Osteocyte (in vitro differentiated cells): ENCODE measurements around the gene GRM5. TPM values are rescaled to one million over a fixed set of nuclear protein-coding genes. Genes with fewer than 3 reads are reported as not detected.
A peak's percentile ranks its signal among the peaks of the same experiment; 100 is the strongest.
"Not testable (repeated sequence)": the region's sequence is repeated elsewhere in the genome, so short reads cannot be mapped to it uniquely, and the experiment has no call there.

Source experiments
- DNase-seq: peaks from one replicate; pipeline ENCODE4 v3.0.0; 2021; ENCODE audit warnings: mixed read lengths; ENCODE audit not compliant: unreplicated experiment; ENCODE audit errors: extremely low spot score
- H3K27ac Mint-ChIP-seq: one replicate; pipeline ENCODE4 v1.8.0; 2021; ENCODE audit warnings: mild to moderate bottlenecking, mixed read lengths; ENCODE audit not compliant: unreplicated experiment
- H3K27me3 Mint-ChIP-seq: one replicate; pipeline ENCODE4 v1.8.0; 2021; ENCODE audit warnings: mixed read lengths; ENCODE audit not compliant: unreplicated experiment
- H3K36me3 Mint-ChIP-seq: one replicate; pipeline ENCODE4 v1.8.0; 2021; ENCODE audit warnings: mixed read lengths; ENCODE audit not compliant: unreplicated experiment
- H3K4me1 Mint-ChIP-seq: one replicate; pipeline ENCODE4 v1.8.0; 2021; ENCODE audit warnings: mixed read lengths; ENCODE audit not compliant: unreplicated experiment
- H3K4me3 Mint-ChIP-seq: one replicate; pipeline ENCODE4 v1.8.0; 2021; ENCODE audit warnings: mild to moderate bottlenecking, moderate library complexity, mixed read lengths; ENCODE audit not compliant: unreplicated experiment
- H3K9me3 Mint-ChIP-seq: one replicate; pipeline ENCODE4 v1.8.0; 2021; ENCODE audit warnings: mixed read lengths; ENCODE audit not compliant: unreplicated experiment
- CTCF ChIP-seq: fragments of 200-600 bp; sonication (generic); IDR thresholded peaks from 2 replicates; pipeline ENCODE4 v1.5.0; 2021; ENCODE audit warnings: antibody characterized with exemption, mild to moderate bottlenecking, moderate library complexity
- long read RNA-seq: library from polyadenylated mRNA; unstranded; transcript quantifications from one replicate; pipeline ENCODE4 v2.0.0, GENCODE V29; 2021
- total RNA-seq: library from RNA; stranded (reverse); gene quantifications from 2 replicates; pipeline ENCODE4 v1.2.1, GENCODE V29; 2021

GRM5 gene
- total RNA-seq: 0.21 TPM in 1 of 2 replicates, not detected in the other
- long read RNA-seq: 0 reads

- H3K27ac Mint-ChIP-seq, H3K4me3 Mint-ChIP-seq, H3K4me1 Mint-ChIP-seq, DNase-seq, H3K36me3 Mint-ChIP-seq, H3K9me3 Mint-ChIP-seq: not testable (repeated sequence)
- peaks cover 56% of the 10 kb centered on the region for H3K27me3 Mint-ChIP-seq
Measured at GRCh38 chr11:89065651-89066201, at the start of gene GRM5. GRM5 (minus strand) TSS chr11:89065982; CDS start chr11:89047872, 18,110 bp downstream.

- not testable (repeated sequence) for H3K4me1 Mint-ChIP-seq, H3K9me3 Mint-ChIP-seq, H3K36me3 Mint-ChIP-seq, H3K27ac Mint-ChIP-seq, H3K4me3 Mint-ChIP-seq, DNase-seq
- H3K27me3 Mint-ChIP-seq: peaks cover 45% of the 10 kb centered on the region
- peak; percentile 81 for TF ChIP-seq CTCF
Measured at GRCh38 chr11:89097956-89098355, 32.2 kb upstream of the GRM5 start.

- H3K9me3 Mint-ChIP-seq, H3K36me3 Mint-ChIP-seq, H3K27ac Mint-ChIP-seq, DNase-seq, H3K4me1 Mint-ChIP-seq, H3K4me3 Mint-ChIP-seq: not testable (repeated sequence)
- peaks cover 40% of the 10 kb centered on the region for H3K27me3 Mint-ChIP-seq
Measured at GRCh38 chr11:89093806-89094205, 28.0 kb upstream of the GRM5 start.

GRCh38 chr11:89084951-89085350 is 19.2 kb upstream of the GRM5 start:
- not testable (repeated sequence) for H3K4me1 Mint-ChIP-seq, H3K36me3 Mint-ChIP-seq, H3K4me3 Mint-ChIP-seq, DNase-seq, H3K27me3 Mint-ChIP-seq, H3K27ac Mint-ChIP-seq, H3K9me3 Mint-ChIP-seq

GRCh38 chr11:89070911-89071310 is 5.1 kb upstream of the GRM5 start:
- H3K4me3 Mint-ChIP-seq, H3K36me3 Mint-ChIP-seq, H3K9me3 Mint-ChIP-seq, H3K27ac Mint-ChIP-seq, DNase-seq, H3K4me1 Mint-ChIP-seq: not testable (repeated sequence)
- peaks cover 20% of the 10 kb centered on the region for H3K27me3 Mint-ChIP-seq

GRCh38 chr11:89067264-89067663 is 1.5 kb upstream of the GRM5 start:
- Mint-ChIP-seq H3K36me3 (no peaks in the 10 kb centered on the region), H3K4me3 (no peak overlapping the region), H3K9me3 (no peaks in the 10 kb centered on the region), H3K4me1 (no peaks in the 10 kb centered on the region), H3K27ac (no peak overlapping the region), H3K27me3 (peaks cover 52% of the 10 kb centered on the region)
- no peak for DNase-seq
- TF ChIP-seq CTCF: no peak

- H3K27me3 Mint-ChIP-seq: peaks cover 56% of the 10 kb centered on the region
Measured at GRCh38 chr11:89065066-89065465, 716 bp downstream of the GRM5 start.

GRCh38 chr11:89063481-89063951 is 2.3 kb downstream of the GRM5 start:
- H3K27me3 Mint-ChIP-seq: peaks cover 53% of the 10 kb centered on the region
- not testable (repeated sequence) for H3K4me3 Mint-ChIP-seq, H3K9me3 Mint-ChIP-seq, H3K36me3 Mint-ChIP-seq, H3K4me1 Mint-ChIP-seq, DNase-seq, H3K27ac Mint-ChIP-seq

More at GRCh38 chr11:89065066-89065465, 716 bp downstream of the GRM5 start:
- no peak for TF ChIP-seq CTCF
- no peak overlapping the region for H3K27ac Mint-ChIP-seq
- no peak overlapping the region for H3K4me3 Mint-ChIP-seq
- H3K4me1 Mint-ChIP-seq: no peaks in the 10 kb centered on the region
- H3K36me3 Mint-ChIP-seq: no peaks in the 10 kb centered on the region
- no peak for DNase-seq
- no peaks in the 10 kb centered on the region for H3K9me3 Mint-ChIP-seq

- H3K27ac Mint-ChIP-seq, H3K4me1 Mint-ChIP-seq, H3K4me3 Mint-ChIP-seq, DNase-seq, H3K36me3 Mint-ChIP-seq, H3K9me3 Mint-ChIP-seq: not testable (repeated sequence)
- peaks cover 54% of the 10 kb centered on the region for H3K27me3 Mint-ChIP-seq
Measured at GRCh38 chr11:89062771-89063298, 2.9 kb downstream of the GRM5 start.

GRCh38 chr11:89061839-89062238 is 3.9 kb downstream of the GRM5 start:
- H3K4me3 Mint-ChIP-seq, H3K9me3 Mint-ChIP-seq, H3K4me1 Mint-ChIP-seq, DNase-seq, H3K36me3 Mint-ChIP-seq, H3K27ac Mint-ChIP-seq: not testable (repeated sequence)
- peaks cover 48% of the 10 kb centered on the region for H3K27me3 Mint-ChIP-seq
